HepG2 (cell line): ENCODE results near the gene GPC2. TPM values are rescaled to one million over a fixed set of nuclear protein-coding genes. Genes with fewer than 3 reads are reported as not detected.

ENCODE experiments used
- CC2D1A ChIP-seq: sonication (generic); formaldehyde crosslinking; IDR thresholded peaks from 2 replicates; pipeline ENCODE4 v1.8.1; 2023; ENCODE audit warnings: mild to moderate bottlenecking, missing genetic modification reagents
- CENPT ChIP-seq: sonication (generic); formaldehyde crosslinking; IDR thresholded peaks from 2 replicates; pipeline ENCODE4 v1.8.0; 2022; ENCODE audit warnings: low read depth, mild to moderate bottlenecking, moderate library complexity, missing genetic modification reagents
- CHD2 ChIP-seq: IDR thresholded peaks from 2 replicates; pipeline ENCODE4 v1.6.1; 2011; ENCODE audit warnings: low read depth, low read length, improper control_type of control experiment
- GFI1 ChIP-seq: sonication (generic); formaldehyde crosslinking; IDR thresholded peaks from 2 replicates; pipeline ENCODE4 v1.5.0; 2020; ENCODE audit warnings: missing genetic modification reagents, mild to moderate bottlenecking, borderline replicate concordance
- KLF13 ChIP-seq: sonication (generic); formaldehyde crosslinking; IDR thresholded peaks from 2 replicates; pipeline ENCODE4 v1.4.0; 2020; ENCODE audit warnings: mild to moderate bottlenecking, missing genetic modification reagents
- MIXL1 ChIP-seq: IDR thresholded peaks from 2 replicates; pipeline ENCODE4 v1.6.1; 2016
- NFIC ChIP-seq: IDR thresholded peaks from 2 replicates; pipeline ENCODE4 v1.6.1; 2012; ENCODE audit warnings: mild to moderate bottlenecking, low read length, inconsistent platforms
- PHB2 ChIP-seq: fragments of 450-650 bp; IDR thresholded peaks from 2 replicates; pipeline ENCODE4 v1.6.1; 2018; ENCODE audit not compliant: partially characterized antibody
- SMARCE1 ChIP-seq: fragments of 450-650 bp; IDR thresholded peaks from 2 replicates; pipeline ENCODE4 v1.6.1; 2017; ENCODE audit warnings: borderline replicate concordance
- SMYD3 ChIP-seq: sonication (generic); formaldehyde crosslinking; IDR thresholded peaks from 2 replicates; pipeline ENCODE4 v1.8.1; 2023; ENCODE audit warnings: mild to moderate bottlenecking, missing genetic modification reagents
- SOX5 ChIP-seq: IDR thresholded peaks from 2 replicates; pipeline ENCODE4 v1.6.1; 2016; ENCODE audit warnings: borderline replicate concordance
- SP1 ChIP-seq, 2 experiments: fragments of 450-650 bp in 1 of 2; sonication (generic) in 1 of 2; formaldehyde crosslinking in 1 of 2; IDR thresholded peaks; 2 replicates each; pipeline versions ENCODE4 v1.4.0 to v1.6.1; 2016 to 2020; ENCODE audit warnings: missing genetic modification reagents in 1 of 2
- TERF1 ChIP-seq: sonication (generic); formaldehyde crosslinking; IDR thresholded peaks from 2 replicates; pipeline ENCODE4 v1.8.0; 2022; ENCODE audit warnings: mild to moderate bottlenecking, missing genetic modification reagents, moderate library complexity
- ZBTB14 ChIP-seq: sonication (generic); formaldehyde crosslinking; IDR thresholded peaks from 2 replicates; pipeline ENCODE4 v1.4.0; 2020; ENCODE audit warnings: missing genetic modification reagents
- ZFX ChIP-seq: sonication (generic); formaldehyde crosslinking; IDR thresholded peaks from 2 replicates; pipeline ENCODE4 v1.4.0; 2020; ENCODE audit warnings: mild to moderate bottlenecking, low read depth, missing genetic modification reagents, moderate library complexity
- ZKSCAN1 ChIP-seq: fragments of 150-350 bp; IDR thresholded peaks from 2 replicates; pipeline ENCODE4 v1.6.1; 2014; ENCODE audit warnings: low read length
- ZNF253 ChIP-seq: sonication (generic); formaldehyde crosslinking; IDR thresholded peaks from 2 replicates; pipeline ENCODE4 v1.8.0; 2022; ENCODE audit warnings: mild to moderate bottlenecking, missing genetic modification reagents, borderline replicate concordance
- ZNF296 ChIP-seq: sonication (generic); formaldehyde crosslinking; conservative IDR thresholded peaks from 2 replicates; pipeline ENCODE4 v1.5.0; 2020; ENCODE audit warnings: mild to moderate bottlenecking, missing genetic modification reagents
- ZNF567 ChIP-seq: sonication (generic); formaldehyde crosslinking; IDR thresholded peaks from 2 replicates; pipeline ENCODE4 v1.8.1; 2023; ENCODE audit warnings: mild to moderate bottlenecking, missing genetic modification reagents, borderline replicate concordance
- polyA plus RNA-seq, 8 experiments: library from polyadenylated mRNA; depleted of rRNA in 3 of 8; stranded (reverse) in 7 of 8; unstranded in 1 of 8; fragments of >200 nt; fragmentation: Illumina TruSeq in 4 of 8; extraction: Trizol in 4 of 8; gene quantifications; 2 replicates each; pipeline versions ENCODE4 v1.2.1 to v1.2.3, GENCODE V29; 2011 to 2016; ENCODE audit warnings: low read depth in 4 of 8, missing spikeins in 1 of 8, mixed read lengths in 1 of 8; ENCODE audit not compliant: insufficient read depth in 1 of 8
- total RNA-seq, 5 experiments: library from RNA; depleted of rRNA; stranded (reverse); fragments of >200 nt; fragmentation: Illumina TruSeq; extraction: Trizol; gene quantifications; 2 replicates each; pipeline ENCODE4 v1.2.3, GENCODE V29; 2016; ENCODE audit warnings: low read depth in 1 of 5
- TF ChIP-seq, protein P1 (sequence below): sonication (generic); formaldehyde crosslinking; IDR thresholded peaks from 2 replicates; pipeline ENCODE4 v1.8.1; 2022; ENCODE audit warnings: mild to moderate bottlenecking, missing genetic modification reagents
- TF ChIP-seq, protein P2 (sequence below): sonication (generic); formaldehyde crosslinking; IDR thresholded peaks from 2 replicates; pipeline ENCODE4 v1.4.0; 2020; ENCODE audit warnings: missing genetic modification reagents

The GPC2 gene
- total and polyA plus RNA-seq, 2 of the 13 experiments (the other 11 are each of a cell fraction or from before 2014, with no cell fraction given) = 0.64 to 0.78 TPM

DNA sequence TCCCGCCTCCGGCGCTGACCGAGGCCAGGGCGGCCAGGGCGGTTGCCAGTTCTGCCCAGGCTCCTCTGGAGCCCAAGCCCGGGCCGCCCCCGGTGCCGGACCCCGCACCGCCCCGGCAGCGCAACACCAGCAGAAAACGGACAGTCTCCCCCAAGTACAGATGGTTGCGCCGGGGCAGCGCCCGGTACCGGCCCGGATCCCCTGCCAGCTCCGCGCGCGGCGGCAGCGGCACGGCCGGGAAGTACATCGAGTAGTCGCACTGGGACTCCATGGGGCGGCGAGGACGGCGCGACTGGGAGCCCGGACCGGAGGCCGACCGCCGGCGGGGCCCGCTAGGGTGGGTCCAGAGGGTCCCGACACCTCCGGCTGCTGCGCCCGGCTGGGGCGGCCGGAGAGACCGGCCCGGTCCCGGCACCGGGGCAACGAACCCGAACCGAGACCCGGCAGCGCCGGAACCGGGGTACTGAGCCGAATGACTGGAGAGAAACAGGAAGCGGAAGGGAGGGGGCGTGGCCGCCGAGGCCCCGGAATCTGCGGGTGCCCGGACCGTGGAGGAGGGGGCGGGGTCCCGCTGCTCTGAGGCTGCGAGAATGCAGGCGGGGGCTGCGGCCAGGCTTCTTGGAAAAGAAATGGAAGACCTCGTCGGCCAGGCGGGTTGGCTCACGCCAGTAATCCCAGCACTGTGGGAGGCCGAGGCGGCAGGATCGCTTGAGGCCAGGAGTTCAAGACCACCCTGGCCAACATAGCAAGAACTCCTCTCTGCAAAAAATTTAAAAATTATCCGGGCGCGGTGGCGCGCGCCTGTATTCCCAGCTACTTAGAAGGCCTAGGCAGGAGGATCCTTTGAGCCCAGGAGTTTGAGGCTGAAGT is 18.7 kb downstream of the GPC2 start, which contains the start of gene TRAPPC14 (continued):
- TF ChIP-seq, protein P1, sequence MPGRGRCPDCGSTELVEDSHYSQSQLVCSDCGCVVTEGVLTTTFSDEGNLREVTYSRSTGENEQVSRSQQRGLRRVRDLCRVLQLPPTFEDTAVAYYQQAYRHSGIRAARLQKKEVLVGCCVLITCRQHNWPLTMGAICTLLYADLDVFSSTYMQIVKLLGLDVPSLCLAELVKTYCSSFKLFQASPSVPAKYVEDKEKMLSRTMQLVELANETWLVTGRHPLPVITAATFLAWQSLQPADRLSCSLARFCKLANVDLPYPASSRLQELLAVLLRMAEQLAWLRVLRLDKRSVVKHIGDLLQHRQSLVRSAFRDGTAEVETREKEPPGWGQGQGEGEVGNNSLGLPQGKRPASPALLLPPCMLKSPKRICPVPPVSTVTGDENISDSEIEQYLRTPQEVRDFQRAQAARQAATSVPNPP = no peak
- TF ChIP-seq KLF13 = no peak
- peak; percentile 18; the same call in 1 of the 2 replicates for TF ChIP-seq SOX5 (CRISPR knock-in tag)
- TF ChIP-seq TERF1 = no peak
- TF ChIP-seq ZKSCAN1 = no peak
- no peak for TF ChIP-seq CHD2
- no peak for TF ChIP-seq CENPT (CRISPR knock-in tag)
- TF ChIP-seq GFI1 = no peak; the same call in 1 of the 2 replicates
- TF ChIP-seq MIXL1 (CRISPR knock-in tag) = no peak
- TF ChIP-seq ZNF253 (CRISPR knock-in tag) = no peak
- TF ChIP-seq, protein P2, sequence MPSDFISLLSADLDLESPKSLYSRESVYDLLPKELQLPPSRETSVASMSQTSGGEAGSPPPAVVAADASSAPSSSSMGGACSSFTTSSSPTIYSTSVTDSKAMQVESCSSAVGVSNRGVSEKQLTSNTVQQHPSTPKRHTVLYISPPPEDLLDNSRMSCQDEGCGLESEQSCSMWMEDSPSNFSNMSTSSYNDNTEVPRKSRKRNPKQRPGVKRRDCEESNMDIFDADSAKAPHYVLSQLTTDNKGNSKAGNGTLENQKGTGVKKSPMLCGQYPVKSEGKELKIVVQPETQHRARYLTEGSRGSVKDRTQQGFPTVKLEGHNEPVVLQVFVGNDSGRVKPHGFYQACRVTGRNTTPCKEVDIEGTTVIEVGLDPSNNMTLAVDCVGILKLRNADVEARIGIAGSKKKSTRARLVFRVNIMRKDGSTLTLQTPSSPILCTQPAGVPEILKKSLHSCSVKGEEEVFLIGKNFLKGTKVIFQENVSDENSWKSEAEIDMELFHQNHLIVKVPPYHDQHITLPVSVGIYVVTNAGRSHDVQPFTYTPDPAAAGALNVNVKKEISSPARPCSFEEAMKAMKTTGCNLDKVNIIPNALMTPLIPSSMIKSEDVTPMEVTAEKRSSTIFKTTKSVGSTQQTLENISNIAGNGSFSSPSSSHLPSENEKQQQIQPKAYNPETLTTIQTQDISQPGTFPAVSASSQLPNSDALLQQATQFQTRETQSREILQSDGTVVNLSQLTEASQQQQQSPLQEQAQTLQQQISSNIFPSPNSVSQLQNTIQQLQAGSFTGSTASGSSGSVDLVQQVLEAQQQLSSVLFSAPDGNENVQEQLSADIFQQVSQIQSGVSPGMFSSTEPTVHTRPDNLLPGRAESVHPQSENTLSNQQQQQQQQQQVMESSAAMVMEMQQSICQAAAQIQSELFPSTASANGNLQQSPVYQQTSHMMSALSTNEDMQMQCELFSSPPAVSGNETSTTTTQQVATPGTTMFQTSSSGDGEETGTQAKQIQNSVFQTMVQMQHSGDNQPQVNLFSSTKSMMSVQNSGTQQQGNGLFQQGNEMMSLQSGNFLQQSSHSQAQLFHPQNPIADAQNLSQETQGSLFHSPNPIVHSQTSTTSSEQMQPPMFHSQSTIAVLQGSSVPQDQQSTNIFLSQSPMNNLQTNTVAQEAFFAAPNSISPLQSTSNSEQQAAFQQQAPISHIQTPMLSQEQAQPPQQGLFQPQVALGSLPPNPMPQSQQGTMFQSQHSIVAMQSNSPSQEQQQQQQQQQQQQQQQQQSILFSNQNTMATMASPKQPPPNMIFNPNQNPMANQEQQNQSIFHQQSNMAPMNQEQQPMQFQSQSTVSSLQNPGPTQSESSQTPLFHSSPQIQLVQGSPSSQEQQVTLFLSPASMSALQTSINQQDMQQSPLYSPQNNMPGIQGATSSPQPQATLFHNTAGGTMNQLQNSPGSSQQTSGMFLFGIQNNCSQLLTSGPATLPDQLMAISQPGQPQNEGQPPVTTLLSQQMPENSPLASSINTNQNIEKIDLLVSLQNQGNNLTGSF (CRISPR knock-in tag) = no peak
- peak; percentile 65; the same call in 1 of the 2 replicates for TF ChIP-seq ZFX
- no peak for TF ChIP-seq SMYD3
- TF ChIP-seq PHB2 = no peak
- peak; percentile 17; the same call in 1 of the 2 replicates for TF ChIP-seq ZBTB14 (CRISPR knock-in tag)
- TF ChIP-seq SMARCE1 = no peak
- no peak for TF ChIP-seq ZNF296
- TF ChIP-seq CC2D1A (CRISPR knock-in tag) = 0 out of 2 replicates have a peak, but pooled peaks have one; percentile 21
- no peak for TF ChIP-seq SP1 (IDR thresholded peaks at IDR 0.05)
- peak; percentile 97 for TF ChIP-seq SP1 (CRISPR knock-in tag; IDR thresholded peaks at IDR 0.05)
- TF ChIP-seq ZNF567 (CRISPR knock-in tag) = no peak; the same call in 1 of the 2 replicates
- no peak for TF ChIP-seq NFIC
